T follicular helper cell (primary cell): ENCODE measurements around the gene CHST8.

ENCODE experiments used
- DNase-seq: peaks from one replicate; pipeline ENCODE4 v3.0.0-alpha.2; 2020; ENCODE audit warnings: low read depth

The CHST8 gene

DNA sequence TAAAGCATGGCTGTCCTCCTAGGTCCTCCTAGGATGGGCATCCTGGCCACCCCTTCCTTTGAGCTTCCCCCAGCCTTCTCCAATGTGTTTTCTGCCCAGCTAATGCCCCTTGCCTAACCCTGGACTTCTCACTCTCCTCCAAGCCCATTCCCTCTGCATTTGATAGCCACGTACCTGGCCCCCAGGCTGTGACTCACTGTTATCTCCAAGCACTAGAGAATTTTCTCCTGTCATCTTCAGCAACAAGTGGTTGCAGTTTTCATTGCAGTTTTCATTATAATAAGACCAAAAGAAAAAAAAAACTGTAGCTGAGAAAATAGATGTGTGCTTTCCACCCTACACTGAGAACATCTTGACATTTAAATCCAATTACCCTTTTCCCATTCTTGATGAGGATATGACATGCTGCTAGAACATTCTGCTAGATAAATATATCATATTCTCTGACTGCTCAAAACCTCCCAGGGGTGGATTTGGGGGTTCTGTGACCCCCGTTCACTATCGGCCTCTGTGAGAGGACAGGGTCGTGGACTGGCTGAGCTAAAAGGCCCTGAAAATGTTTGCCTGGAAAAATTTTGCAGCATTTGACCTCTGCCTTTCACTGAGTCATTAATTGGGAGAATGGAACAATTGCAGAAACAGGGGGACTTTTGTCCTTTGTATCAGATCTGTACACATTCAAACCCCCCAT lies 116.1 kb downstream of the CHST8 start:
- no peak for DNase-seq

DNA sequence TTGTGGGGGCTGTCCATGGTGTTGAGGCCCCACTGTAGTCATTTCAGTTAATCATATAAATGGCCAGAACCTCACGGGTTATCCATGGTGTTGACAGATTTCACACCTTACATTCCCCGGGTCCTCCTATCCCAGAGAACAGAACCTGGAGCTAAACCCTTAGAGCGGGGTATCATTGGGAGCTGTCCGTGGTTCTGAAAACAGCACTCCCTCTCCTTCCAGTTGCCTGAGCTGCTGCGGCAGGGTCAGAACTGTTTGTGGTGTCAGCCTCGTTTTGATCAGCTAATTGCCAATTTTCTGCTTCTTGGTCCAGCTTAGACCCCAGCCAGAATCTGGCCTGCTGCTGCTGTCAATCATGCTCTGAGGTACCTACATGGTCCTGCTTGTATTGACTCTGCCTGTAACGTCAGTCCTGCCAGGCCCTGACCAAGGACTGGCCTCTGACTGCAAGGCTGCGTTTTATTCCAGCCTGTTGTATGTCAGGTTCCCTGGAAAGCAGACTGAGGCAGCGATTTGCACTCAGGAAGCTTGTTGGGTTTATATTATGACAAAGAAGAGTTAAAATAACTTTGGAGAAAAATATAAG lies 119.2 kb downstream of the CHST8 start:
- DNase-seq = no peak

DNA sequence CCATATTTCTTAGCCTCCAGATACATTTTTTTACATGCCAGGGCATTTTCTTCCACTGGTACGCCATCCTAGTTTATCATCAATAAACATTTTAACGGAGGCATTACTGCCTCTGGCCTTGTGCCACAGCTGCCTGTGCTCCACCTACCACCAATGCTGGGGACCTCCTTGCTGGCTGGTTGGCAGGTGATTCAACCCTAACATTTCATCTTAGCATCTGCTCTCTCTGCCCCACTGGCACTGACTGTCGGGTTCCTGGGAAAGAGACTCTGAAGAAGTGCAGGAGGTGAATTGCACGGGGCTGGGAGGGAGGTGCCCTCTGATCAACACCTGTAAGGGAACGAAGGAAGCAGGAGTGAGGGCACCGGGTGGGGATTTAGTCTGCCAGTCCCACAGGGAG lies 123.5 kb downstream of the CHST8 start:
- no peak for DNase-seq

DNA sequence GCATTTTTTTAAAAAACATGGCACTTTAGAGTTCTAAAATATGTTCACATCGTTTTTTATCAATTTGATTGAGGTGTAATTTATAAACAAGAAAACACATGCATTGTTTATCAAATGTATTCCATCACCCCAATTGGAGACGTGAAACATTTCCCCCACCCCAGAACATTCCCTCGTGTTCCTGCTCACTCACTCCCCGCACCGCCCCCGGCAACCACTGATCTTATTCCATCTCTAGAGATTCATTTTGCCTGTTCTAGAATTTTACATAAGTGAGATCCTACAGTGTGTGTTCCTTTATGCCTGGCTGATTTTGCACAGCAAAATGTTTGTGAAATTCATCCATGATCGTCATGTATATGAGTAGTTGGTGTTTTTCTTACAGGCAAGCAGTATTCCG lies 124.4 kb downstream of the CHST8 start:
- DNase-seq = no peak

DNA sequence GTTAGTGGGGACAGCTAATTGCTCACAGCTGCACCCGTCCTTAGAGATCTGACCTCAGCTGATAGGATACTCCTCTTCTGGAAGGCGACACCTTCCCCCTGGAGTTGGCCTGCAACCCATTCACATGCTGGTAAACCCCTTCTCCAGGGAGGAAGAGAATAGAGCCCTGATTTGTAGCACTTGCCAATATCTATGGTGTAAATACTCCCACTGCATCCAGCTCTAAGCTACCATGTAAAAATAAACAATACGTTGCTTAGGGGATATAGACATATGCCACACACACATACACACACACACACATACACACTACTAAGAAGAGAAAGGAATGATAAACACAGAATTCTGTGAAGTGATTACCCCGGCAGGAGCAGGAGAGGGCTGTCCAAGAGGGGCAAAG lies 125.5 kb downstream of the CHST8 start:
- DNase-seq = no peak

DNA sequence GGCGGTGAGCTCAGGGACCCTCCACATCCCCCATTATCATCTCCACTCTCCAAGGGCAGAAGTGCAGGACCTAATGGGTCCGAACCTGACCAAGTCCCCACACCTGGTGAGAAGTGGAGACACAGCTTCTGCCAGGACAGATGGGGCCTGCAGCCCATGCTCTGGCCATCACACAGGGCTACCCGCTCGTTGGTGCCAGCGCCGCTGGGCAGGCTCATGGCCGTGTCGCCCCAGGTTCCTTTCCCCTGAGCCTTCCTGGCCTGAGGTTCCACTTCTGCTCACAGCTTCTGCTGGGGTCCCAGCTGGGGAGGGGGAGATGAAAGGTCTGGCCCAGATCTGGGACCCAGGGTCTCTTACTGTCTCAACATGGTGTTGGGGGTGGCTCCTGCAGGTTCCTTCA lies 126.5 kb downstream of the CHST8 start:
- no peak for DNase-seq

DNA sequence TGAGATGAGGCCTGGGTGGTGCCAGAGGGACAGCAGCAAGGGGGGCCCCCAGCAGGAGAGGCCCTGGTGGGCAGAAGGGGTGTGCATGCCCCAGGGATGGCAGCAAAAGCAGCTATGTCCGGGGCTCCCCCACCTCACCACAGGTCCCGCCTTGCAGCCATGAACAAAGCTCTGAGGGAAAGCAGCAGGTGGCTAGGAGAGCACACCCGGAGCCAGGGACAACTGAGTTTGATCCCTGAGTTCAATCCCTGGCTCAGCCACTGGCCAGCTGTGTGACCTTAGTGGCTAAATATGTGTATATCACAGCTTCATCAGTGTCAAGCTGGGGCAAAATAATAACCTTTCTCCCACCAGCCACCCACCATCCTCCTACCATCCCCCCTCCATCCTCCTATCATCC lies 127.3 kb downstream of the CHST8 start:
- DNase-seq = no peak

DNA sequence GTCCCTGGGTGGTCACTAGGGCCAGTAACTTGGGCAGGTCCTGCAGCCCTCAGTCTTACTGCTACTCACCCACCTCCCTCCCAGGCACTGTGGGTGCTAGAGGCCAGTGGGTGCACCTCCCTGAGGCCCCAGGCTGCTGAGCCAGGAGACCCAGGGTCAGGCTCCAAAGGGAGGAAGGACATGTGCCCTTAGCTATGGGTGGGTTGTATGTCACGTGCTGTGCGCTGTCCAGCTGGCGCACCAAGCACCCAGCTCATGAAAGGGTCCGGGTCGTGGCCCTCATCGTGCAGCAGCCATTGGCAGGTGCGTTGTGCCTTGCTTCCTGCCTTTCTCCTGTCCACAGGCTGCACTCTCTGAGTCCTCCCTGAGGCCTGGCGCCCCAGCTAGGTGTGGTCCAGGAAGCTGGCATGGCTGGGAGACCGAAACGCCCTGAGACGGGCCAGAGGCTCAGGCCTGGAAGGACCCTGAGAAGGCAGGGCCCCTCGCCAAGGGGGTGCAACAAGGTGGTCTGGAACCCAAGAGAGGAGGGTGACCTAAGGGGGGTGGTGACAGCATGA lies 127.9 kb downstream of the CHST8 start:
- DNase-seq = no peak

DNA sequence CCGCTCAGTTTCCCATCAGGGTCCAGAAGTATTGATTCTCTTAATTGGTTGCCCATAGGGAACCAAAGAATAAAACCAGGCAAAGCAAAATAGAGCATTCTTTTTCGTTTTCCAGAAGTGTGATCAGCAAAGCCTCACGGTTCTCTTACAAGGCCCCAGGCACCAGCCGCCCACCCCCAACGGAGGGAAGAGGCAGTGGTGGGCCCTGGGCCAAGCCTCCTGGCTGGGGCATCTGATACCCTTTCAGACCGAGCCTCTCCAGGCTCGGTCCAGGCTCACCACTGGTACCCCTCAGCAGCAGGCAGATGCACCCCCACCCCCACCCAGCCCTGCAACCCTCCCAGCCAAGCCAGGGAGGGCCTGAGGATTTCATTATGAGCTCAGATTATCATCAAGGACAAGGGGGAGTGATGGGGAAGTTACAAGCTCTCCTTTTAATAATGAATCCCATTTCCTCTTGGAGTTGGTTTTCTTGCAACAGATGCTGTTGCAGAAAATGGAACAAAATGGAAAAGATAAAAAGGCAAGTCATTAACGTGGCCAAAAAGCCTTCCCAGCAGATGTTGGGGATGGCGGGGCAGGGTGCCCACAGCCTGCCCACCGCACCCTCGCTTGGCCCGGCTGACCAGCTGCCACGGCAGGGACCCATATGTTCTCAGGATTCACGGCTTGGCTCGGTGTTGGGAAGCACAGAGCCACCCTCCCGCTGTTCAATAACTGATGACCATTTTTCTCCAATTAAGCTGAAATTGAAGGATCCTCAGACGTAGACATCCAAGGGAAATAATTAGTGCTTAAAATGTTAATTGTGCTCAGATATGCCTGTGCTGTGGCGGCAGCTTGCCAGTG lies 129.1 kb downstream of the CHST8 start:
- no peak for DNase-seq

DNA sequence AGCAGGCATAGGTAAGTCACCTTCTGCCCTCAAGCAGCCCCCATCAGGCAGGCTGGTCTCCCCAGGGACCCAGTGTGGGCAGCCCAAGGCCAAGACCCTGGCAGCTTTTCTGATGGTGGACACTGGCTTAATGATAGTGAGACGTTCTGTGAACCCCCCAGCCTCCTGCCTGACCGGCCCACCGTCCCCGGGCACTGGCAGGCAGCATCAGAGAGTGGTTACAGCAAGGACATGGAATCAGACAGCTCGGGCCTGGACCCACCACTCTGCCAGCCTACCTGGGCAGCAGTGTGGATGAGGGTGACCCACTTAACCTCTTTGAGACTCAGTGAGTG lies 129.7 kb downstream of the CHST8 start:
- no peak for DNase-seq

DNA sequence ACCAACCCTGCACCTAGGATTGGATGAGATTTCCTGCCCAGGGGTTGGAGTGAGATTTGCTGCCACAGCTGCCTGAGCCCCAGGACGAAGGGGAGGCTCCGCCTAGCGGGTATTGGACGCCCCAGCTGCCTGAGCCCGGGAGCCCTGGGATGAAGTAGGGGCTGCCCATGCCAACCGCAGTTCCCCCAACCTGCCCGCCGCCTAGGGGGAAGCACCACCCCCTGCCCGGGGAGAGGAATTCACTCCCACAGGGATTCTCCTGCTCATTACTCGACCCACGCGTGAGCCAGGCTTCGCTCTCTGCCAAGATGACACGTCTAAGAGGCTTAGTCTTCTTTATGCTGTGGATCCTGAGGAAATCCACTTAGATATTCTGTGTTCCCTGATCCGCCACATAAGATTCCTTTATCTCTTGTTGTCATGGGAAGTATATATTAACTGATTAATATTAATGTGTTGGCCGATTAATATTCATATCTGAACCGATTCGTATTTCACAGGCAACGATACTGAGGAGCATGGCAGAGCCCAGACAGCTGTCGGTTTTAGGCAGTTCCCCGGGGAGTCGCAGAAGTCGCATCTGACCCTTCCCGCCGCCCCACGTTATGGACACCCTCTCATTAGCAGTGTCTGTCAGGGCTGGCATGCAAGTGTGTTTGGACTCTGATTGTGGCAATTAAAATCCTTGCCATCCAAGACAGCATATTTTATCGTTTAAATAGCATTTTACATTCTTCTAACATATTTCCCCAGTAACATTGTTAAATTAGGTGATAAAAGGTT lies 130.5 kb downstream of the CHST8 start:
- DNase-seq = no peak

DNA sequence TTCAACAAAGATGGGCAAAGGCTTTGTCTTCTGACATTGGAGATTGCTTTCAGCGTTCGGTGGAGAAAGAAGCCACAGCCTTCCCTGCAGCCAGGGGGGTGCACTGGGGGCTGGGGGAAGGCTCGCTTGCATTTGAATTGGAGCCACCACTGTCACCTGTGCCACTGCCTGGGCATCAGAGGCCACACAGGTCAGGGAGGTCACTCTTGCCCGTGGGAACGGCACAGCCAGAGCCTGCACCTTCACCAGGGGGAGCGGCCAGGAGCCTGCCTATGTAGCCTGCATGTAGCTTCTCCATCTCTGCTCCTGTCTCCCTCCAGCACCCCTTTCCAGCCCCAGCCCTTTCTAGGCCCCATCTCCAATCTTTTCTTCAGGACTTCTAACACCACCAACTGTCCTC lies 131.2 kb downstream of the CHST8 start:
- DNase-seq = no peak

DNA sequence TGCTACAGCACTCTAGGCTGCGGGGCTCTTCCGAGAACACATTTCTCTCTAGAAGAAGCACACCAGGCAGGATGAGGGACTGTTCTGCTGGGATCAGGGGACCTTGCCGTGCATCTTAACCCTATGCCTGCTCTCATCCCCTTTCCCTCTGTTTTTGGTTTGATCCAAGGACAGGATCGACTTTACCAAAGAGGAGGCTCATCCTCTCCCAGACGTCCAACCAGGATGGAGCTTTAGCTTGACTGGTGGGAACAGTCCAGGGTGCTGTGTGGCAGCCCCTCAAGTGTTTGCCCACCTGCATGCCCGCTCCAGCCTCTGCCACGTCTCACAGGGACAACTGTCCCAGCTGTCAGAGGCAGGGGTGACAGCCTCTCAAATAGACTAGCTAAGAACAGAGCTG lies 132.6 kb downstream of the CHST8 start:
- DNase-seq = no peak

DNA sequence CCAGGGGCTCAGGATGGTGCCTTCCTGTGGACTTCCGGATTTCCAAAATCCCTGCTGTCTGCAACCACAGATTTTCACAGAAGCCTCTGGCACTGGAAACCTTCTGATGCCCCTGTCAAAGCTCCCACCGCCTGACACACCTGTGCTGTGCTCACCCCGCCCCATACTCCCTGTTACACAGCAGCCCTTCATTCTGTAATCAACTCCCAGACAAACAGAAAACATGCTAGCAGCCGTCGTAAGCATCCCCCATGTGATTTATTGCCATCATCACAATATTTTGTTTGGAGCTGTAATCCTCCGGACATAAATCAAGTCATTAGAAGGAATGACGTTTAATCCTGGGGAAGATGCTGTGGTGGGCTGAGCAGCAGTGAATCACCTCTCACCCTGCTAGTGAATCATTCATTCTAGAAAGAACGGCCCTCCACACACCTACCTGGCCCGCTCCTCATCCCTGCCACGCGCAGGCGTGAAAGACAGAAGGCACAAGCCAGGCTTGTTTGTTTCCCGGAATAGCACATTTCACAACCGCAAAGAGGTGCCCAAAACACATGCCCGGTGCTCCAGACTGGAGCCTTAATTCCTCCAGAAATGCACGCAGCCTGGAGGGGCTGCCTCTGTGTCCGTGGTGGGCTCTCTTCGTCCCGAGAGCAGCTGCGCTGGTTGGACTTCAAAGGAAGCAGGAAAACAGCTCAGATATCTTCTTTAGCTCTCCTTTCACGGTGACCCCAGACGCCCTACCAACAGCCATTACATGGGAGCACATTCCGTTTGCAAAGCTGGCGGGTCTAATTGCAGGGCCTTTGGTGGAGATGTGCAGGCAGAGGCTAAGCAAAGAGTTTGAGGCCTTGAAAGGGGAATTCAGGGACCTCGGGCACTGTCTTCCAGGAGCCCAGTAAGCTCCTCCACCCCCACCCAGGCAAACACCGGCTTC lies 133.6 kb downstream of the CHST8 start:
- DNase-seq = no peak

DNA sequence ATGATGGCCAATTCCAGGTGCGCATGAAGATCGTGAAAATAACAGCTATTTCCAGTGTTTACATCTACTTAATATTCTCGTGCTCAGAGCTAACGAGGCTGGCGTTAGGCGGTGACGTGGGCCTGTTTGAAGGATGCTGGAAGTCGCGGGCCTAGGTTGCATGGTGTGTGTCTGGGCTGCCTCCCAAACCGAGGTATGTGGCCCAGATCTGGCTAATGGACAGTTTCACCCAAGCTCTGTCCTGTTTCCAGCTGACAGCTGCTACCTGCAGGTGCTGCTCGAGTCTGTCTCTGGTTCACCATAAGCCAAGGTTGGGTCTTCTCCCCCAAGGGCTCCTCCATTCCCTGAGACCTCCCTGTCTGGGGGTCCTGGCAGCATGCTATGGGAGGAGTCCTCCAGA lies 134.4 kb downstream of the CHST8 start:
- no peak for DNase-seq

DNA sequence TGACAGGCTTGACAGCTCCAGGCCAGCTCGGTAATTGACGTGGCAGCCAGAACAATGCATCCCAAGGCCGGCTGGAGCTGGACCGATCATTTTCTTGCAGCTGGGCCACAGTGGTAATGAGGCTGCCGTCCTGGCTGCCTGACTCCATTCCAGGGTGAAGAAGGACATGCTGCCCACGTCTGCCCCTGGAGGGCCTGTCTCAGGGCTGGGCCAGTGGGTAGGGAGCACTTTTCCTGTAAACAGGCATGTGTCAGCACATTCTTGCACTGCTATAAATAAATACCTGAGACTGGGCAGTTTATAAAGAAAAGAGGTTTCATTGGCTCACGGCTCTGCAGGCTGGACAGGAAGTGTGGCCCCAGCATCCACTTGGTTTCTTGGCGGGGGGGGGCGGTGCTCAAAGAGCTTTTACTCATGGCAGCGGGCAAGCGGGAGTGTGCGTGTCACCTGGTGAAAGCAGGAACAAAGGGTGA lies 136.8 kb downstream of the CHST8 start:
- DNase-seq = no peak

DNA sequence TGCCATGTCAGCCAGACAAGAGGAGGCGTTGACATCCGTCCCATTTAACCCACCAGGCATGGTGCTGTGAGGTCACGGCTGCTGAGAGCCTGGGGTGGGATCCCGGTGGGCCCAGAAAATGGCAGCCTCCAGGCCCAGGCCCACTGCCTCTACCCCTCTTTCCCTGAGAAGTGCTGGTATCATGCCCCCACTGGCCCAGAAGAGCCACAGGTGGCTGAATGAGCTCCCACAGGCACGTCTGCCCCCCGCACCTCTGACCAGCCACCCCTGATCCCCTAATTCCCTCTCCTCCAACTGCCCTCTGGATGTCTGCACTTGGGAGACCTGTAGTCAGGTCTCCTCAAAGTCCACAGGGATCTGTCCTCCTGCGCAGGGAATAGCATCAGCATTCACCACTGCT lies 137.6 kb downstream of the CHST8 start:
- no peak for DNase-seq

DNA sequence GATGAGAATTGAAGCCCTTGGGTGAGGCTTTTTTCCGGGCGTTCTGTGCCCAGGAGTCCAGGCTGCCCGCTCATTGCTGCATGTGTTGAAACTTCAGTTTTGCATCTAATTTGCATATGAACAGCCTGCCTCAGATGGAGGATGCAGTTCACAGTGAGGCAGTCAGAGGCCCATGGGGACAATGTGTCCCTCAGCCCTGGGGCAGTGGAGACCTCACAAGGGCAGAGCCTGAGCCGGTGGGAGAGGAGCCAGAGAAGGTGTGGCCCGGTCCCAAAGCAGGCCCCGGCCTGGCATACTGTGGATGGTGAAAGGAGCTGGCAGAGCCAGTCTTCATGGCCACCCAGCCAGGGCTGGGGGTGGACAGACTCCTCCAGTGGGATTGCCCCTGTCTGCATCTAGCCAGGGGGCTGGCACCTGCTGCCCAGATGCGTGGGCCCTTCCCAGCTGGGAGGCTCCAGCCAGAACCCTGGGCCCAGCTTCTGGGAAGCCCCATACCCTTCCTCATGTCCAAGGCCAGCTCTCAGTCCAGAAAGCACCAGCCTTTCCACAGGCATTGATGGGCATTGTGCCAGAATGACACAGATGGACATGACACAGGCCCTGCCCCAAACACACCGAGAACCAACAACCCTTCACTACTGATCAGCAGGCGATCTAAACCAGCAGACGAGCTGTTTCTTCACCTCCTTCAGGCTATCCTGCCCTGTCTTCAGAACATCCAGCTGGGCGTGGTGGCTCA lies 142.0 kb downstream of the CHST8 start:
- no peak for DNase-seq

DNA sequence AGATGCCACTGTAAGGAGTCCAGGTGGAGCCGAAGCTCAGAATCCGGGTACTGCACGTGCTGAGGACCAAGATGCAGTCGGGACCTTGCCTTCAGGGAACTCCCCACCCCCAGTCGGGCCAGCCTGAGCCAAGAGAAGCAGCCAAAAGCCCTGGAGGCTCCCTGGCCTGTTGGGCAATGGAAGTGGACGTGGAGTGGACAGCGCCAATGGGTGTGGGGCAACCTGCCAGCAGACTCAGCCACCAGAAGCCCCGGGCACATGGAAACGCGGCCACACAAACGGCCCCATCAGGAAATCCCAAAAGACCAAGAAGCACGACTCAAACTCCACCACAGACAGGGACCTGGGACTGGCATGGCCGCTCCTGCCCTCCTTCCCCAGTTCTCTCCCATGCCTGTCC lies 144.9 kb downstream of the CHST8 start:
- no peak for DNase-seq

DNA sequence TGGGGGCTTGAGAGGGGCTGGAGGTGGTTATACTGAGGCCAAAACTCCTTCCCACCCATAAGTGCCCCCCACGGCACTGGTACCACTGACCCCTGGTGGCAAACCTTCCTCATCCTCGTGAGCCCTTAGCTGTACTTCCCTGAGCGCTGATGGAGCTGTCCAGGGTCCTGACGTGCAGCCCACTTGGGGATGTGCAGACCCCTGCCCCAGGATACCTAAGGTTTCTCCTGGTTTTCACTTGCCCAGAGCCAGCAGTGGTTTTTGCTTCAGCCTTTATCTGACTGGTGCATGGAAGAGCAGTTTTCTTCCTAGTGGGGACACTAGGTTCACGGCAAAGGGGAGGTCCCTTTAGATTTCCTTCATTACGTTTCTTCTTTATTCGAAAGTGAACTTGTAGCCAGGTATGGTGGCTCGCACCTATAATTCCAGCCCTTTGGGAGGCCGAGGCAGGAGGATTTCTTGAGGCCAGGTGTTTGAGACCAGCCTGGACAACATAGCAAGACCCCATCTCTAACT lies 146.2 kb downstream of the CHST8 start:
- DNase-seq = no peak
